ENCODE measurements around the gene DHRS2. TPM values are rescaled to one million over a fixed set of nuclear protein-coding genes. Genes with fewer than 3 reads are reported as not detected.

Gene DHRS2
- total and polyA plus RNA-seq, 2 of the 13 experiments (the other 11 are each of a cell fraction or from before 2014, with no cell fraction given): 1,621 to 3,021 TPM

DNA sequence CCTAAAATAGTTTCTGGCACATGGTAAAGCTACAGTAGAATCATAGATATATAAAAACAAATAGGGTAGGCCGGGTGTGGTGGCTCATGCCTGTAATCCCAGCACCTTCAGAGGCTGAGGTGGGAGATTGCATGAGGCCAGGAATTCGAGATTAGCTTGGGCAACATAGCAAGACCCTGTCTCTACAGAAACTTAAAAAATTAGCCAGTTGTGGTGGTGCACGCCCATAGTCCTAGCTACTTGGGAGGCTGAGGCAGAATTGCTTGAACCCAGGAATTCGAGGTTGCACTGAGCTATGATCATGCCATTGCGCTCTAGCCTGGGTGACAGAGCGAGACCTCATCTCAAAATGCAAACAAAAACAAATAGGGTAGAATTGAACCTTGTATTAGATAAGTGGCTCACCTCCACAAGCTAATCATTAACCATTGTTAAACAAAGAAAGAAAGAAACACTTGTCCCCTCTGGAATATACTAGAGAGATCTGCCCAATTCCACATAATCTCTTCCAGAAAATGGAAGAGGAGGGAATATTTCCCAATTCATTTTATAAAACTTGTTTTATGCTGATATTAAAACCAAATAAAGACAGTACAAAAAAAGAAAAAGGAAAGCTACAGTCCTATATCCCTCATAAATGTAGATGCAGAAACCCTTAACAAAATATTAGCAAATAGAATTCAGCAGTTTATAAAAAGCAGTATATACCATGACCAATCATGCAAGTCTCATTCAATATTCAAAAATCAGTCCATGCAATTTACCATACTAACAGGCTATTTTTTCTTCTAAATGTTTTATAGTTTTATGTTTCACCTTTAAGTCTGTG lies 22.7 kb upstream of the DHRS2 start (continued):
- TF ChIP-seq, protein P1, sequence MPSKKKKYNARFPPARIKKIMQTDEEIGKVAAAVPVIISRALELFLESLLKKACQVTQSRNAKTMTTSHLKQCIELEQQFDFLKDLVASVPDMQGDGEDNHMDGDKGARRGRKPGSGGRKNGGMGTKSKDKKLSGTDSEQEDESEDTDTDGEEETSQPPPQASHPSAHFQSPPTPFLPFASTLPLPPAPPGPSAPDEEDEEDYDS (CRISPR knock-in tag; IDR thresholded peaks at IDR 0.05): peak; percentile 87
- peak; percentile 91 for TF ChIP-seq PITX1 (CRISPR knock-in tag; IDR thresholded peaks at IDR 0.05)
- peak; percentile 98 for TF ChIP-seq TEAD3 (CRISPR knock-in tag; optimal IDR thresholded peaks at IDR 0.05; ENCODE audit: borderline replicate concordance)
- TF ChIP-seq ZBTB20 (CRISPR knock-in tag; IDR thresholded peaks at IDR 0.05; ENCODE audit: borderline replicate concordance, low read depth): no peak
- peak; percentile 86; the same call in 1 of the 2 replicates for TF ChIP-seq ZNF337 (CRISPR knock-in tag; IDR thresholded peaks at IDR 0.05; ENCODE audit: borderline replicate concordance, low read depth)
- no peak for TF ChIP-seq ZNF777 (CRISPR knock-in tag; IDR thresholded peaks at IDR 0.05)
- no peak for TF ChIP-seq ZNF678 (CRISPR knock-in tag; IDR thresholded peaks at IDR 0.05)
- TF ChIP-seq ZNF333 (CRISPR knock-in tag; IDR thresholded peaks at IDR 0.05; ENCODE audit: borderline replicate concordance): no peak
- TF ChIP-seq NONO (IDR thresholded peaks at IDR 0.05): no peak
- no peak for TF ChIP-seq NONO (CRISPR knock-in tag; conservative IDR thresholded peaks at IDR 0.05)
- TF ChIP-seq ZNF407 (CRISPR knock-in tag; IDR thresholded peaks at IDR 0.05; ENCODE audit: not compliant biosample characterization): no peak
- 0 out of 2 replicates have a peak, but pooled peaks have one; percentile 47 for TF ChIP-seq TGIF2 (CRISPR knock-in tag; IDR thresholded peaks at IDR 0.05)
- peak; percentile 96 for TF ChIP-seq GATAD2A (CRISPR knock-in tag; IDR thresholded peaks at IDR 0.05)
- no peak for TF ChIP-seq ZNF496 (CRISPR knock-in tag; IDR thresholded peaks at IDR 0.05; ENCODE audit: insufficient replicate concordance)
- TF ChIP-seq LRRFIP1 (CRISPR knock-in tag; conservative IDR thresholded peaks at IDR 0.05): 0 out of 2 replicates have a peak, but pooled peaks have one; percentile 47
- no peak for TF ChIP-seq ARNT (IDR thresholded peaks at IDR 0.05)
- TF ChIP-seq, protein P2, sequence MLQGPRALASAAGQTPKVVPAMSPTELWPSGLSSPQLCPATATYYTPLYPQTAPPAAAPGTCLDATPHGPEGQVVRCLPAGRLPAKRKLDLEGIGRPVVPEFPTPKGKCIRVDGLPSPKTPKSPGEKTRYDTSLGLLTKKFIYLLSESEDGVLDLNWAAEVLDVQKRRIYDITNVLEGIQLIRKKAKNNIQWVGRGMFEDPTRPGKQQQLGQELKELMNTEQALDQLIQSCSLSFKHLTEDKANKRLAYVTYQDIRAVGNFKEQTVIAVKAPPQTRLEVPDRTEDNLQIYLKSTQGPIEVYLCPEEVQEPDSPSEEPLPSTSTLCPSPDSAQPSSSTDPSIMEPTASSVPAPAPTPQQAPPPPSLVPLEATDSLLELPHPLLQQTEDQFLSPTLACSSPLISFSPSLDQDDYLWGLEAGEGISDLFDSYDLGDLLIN (CRISPR knock-in tag; IDR thresholded peaks at IDR 0.05; ENCODE audit: borderline replicate concordance): no peak

Data from HepG2 (cell line).